DND-41 (cell line): ENCODE results near the gene NDUFC1.
"Not testable (repeated sequence)": the region's sequence is repeated elsewhere in the genome, so short reads cannot be mapped to it uniquely, and the experiment has no call there.

ENCODE experiments used
- ATAC-seq: fragments of 200-7000 bp; cut with Tn5 transposase; 3 replicates; pipeline ENCODE4 v1.9.1; 2021; ENCODE audit warnings: low read depth; ENCODE audit not compliant: insufficient read depth
- DNase-seq: peaks from one replicate; pipeline ENCODE4 v3.0.0-alpha.2; 2020
- H2AFZ ChIP-seq: 2 replicates; pipeline ENCODE4 v1.6.0; 2012; ENCODE audit warnings: low read depth, low read length
- H3K27ac ChIP-seq: 2 replicates; pipeline ENCODE4 v1.5.1; 2012; ENCODE audit warnings: low read length, inconsistent platforms
- H3K27me3 ChIP-seq: fragments of 200-600 bp; sonication (generic); 2 replicates; pipeline ENCODE4 v1.6.0; 2012; ENCODE audit warnings: low read length, mild to moderate bottlenecking, inconsistent platforms; ENCODE audit not compliant: insufficient read depth, poor library complexity
- H3K36me3 ChIP-seq: 2 replicates; pipeline ENCODE4 v1.5.1; 2012; ENCODE audit warnings: low read length, inconsistent platforms; ENCODE audit not compliant: insufficient read depth
- H3K4me1 ChIP-seq: 2 replicates; pipeline ENCODE4 v1.5.1; 2012; ENCODE audit warnings: mild to moderate bottlenecking, low read length; ENCODE audit not compliant: insufficient read depth
- H3K4me2 ChIP-seq: 2 replicates; pipeline ENCODE4 v1.6.0; 2012; ENCODE audit warnings: mild to moderate bottlenecking, moderate library complexity, low read length, inconsistent platforms; ENCODE audit not compliant: insufficient read depth
- H3K4me3 ChIP-seq, 2 experiments: fragments of 200-600 bp in 1 of 2; shearing (Covaris generic) in 1 of 2; 2 replicates each; pipeline ENCODE4 v1.5.1; 2012 to 2016; ENCODE audit warnings: inconsistent platforms in 2 of 2, low read length in 2 of 2, mild to moderate bottlenecking in 2 of 2, low read depth in 1 of 2, moderate library complexity in 1 of 2
- H3K79me2 ChIP-seq: 2 replicates; pipeline ENCODE4 v1.6.0; 2012; ENCODE audit warnings: low read length, inconsistent platforms; ENCODE audit not compliant: insufficient read depth
- H3K9ac ChIP-seq: 2 replicates; pipeline ENCODE4 v1.6.0; 2012; ENCODE audit warnings: low read depth, mild to moderate bottlenecking, inconsistent platforms, low read length, moderate library complexity
- H3K9me3 ChIP-seq: 2 replicates; pipeline ENCODE4 v1.5.1; 2012; ENCODE audit warnings: low read length, moderate library complexity, mild to moderate bottlenecking, inconsistent platforms; ENCODE audit not compliant: insufficient read depth, severe bottlenecking
- H4K20me1 ChIP-seq: 2 replicates; pipeline ENCODE4 v1.6.0; 2012; ENCODE audit warnings: low read length; ENCODE audit not compliant: insufficient read depth
- CTCF ChIP-seq: IDR thresholded peaks from 2 replicates; pipeline ENCODE4 v1.5.1; 2012; ENCODE audit warnings: borderline replicate concordance, low read length, moderate library complexity, mild to moderate bottlenecking; ENCODE audit not compliant: poor library complexity, severe bottlenecking; ENCODE audit errors: extremely low read depth
- EZH2 ChIP-seq: IDR thresholded peaks from 3 replicates; pipeline ENCODE4 v1.6.1; 2012; ENCODE audit warnings: borderline replicate concordance, low read depth, mild to moderate bottlenecking, moderate library complexity, low read length, inconsistent platforms; ENCODE audit not compliant: severe bottlenecking

The NDUFC1 gene

GRCh38 chr4:139314047-139314800 lies 11.9 kb upstream of the NDUFC1 start:
- 0 out of 3 replicates have a peak, but pooled peaks have one; percentile 29 for ATAC-seq

GRCh38 chr4:139313414-139313813 lies 11.1 kb upstream of the NDUFC1 start:
- H3K9me3 ChIP-seq, H3K4me1 ChIP-seq, H3K27ac ChIP-seq, H2AFZ ChIP-seq, ATAC-seq, H3K9ac ChIP-seq, H3K27me3 ChIP-seq, DNase-seq, H3K4me2 ChIP-seq, H3K4me3 ChIP-seq: not testable (repeated sequence)
- H3K36me3 ChIP-seq = peaks cover 17% of the 10 kb centered on the region
- H4K20me1 ChIP-seq = peaks cover 83% of the 10 kb centered on the region
- H3K79me2 ChIP-seq = peaks cover 99% of the 10 kb centered on the region

More at GRCh38 chr4:139314047-139314800, 11.9 kb upstream of the NDUFC1 start:
- Histone ChIP-seq H3K4me2 (no peak overlapping the region), H4K20me1 (peaks cover 85% of the 10 kb centered on the region), H3K27ac (no peak overlapping the region), H3K4me3 (no peak overlapping the region), H3K36me3 (peaks cover 14% of the 10 kb centered on the region), H3K79me2 (peaks cover 99% of the 10 kb centered on the region), H3K9me3 (no peaks in the 10 kb centered on the region), H2AFZ (no peak overlapping the region), H3K27me3 (no peaks in the 10 kb centered on the region), H3K9ac (no peak overlapping the region), H3K4me1 (peaks cover 6% of the 10 kb centered on the region; the same call in 1 of the 2 replicates)
- no peak for TF ChIP-seq EZH2
- TF ChIP-seq CTCF = no peak
- DNase-seq = no peak

GRCh38 chr4:139312552-139313332 lies 10.5 kb upstream of the NDUFC1 start:
- Histone ChIP-seq H3K9ac (no peak overlapping the region), H3K4me1 (peaks cover 6% of the 10 kb centered on the region; the same call in 1 of the 2 replicates), H2AFZ (no peak overlapping the region), H3K27ac (no peak overlapping the region), H3K9me3 (no peaks in the 10 kb centered on the region), H4K20me1 (peaks cover 82% of the 10 kb centered on the region), H3K79me2 (peaks cover 99% of the 10 kb centered on the region), H3K4me2 (no peak overlapping the region), H3K36me3 (peaks cover 19% of the 10 kb centered on the region), H3K4me3 (no peak overlapping the region), H3K27me3 (no peaks in the 10 kb centered on the region)
- TF ChIP-seq CTCF = no peak
- no peak for TF ChIP-seq EZH2
- ATAC-seq (no peak), DNase-seq (no peak)

- no peak for DNase-seq
- Histone ChIP-seq H3K36me3 (peaks cover 24% of the 10 kb centered on the region), H3K27me3 (no peaks in the 10 kb centered on the region), H3K4me1 (peaks cover 10% of the 10 kb centered on the region), H3K9ac (no peak overlapping the region), H3K79me2 (peaks cover 99% of the 10 kb centered on the region), H3K9me3 (no peaks in the 10 kb centered on the region), H3K4me2 (no peak overlapping the region), H3K4me3 (no peak overlapping the region), H4K20me1 (peaks cover 82% of the 10 kb centered on the region), H3K27ac (no peak overlapping the region), H2AFZ (no peak overlapping the region)
- TF ChIP-seq CTCF (no peak), EZH2 (no peak)
- no peak for ATAC-seq
These were observed 9.6 kb upstream of the NDUFC1 start for GRCh38 chr4:139311909-139312308.
